GM12891 (cell line): ENCODE results near the gene UNC13C.

ENCODE experiments used
- PAX5 ChIP-seq: IDR thresholded peaks from 2 replicates; pipeline ENCODE4 v1.6.1; 2011; ENCODE audit warnings: low read length, moderate library complexity, mild to moderate bottlenecking; ENCODE audit not compliant: insufficient read depth, severe bottlenecking
- POLR2A ChIP-seq: IDR thresholded peaks from 2 replicates; pipeline ENCODE4 v1.6.1; 2011; ENCODE audit warnings: low read depth, low read length, control low read depth
- POLR2AphosphoS5 ChIP-seq: IDR thresholded peaks from 2 replicates; pipeline ENCODE4 v1.6.1; 2011; ENCODE audit warnings: low read depth, low read length, control low read depth
- SPI1 ChIP-seq: IDR thresholded peaks from 2 replicates; pipeline ENCODE4 v1.6.1; 2011; ENCODE audit warnings: low read depth, low read length, control low read depth
- TAF1 ChIP-seq: IDR thresholded peaks from 2 replicates; pipeline ENCODE4 v1.6.1; 2011; ENCODE audit warnings: low read depth, low read length, control low read depth

- TF ChIP-seq POLR2A (no peak), POLR2AphosphoS5 (no peak), TAF1 (no peak), SPI1 (no peak), PAX5 (no peak)
Observed at GRCh38 chr15:54388746-54389145, 410.5 kb downstream of the UNC13C start.
